ENCODE results near the gene NEK11.

DNA sequence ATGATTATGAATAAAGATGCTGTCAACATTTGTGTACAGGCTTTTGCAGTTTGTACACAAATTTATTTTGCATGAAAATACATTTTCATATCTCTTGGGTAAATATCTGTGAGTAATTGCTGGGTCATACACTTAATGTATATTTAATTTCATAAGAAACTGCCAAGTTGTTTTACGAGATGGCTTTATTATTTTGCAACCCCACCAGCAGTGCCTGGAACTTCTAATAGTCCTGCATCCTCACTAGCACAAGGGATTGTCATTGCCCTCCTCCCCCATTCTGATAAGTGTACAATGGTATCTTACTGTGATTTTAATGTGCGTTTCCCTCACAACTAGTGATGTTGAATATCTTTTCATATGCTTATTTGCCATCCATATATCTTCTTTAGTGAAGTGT lies 45.2 kb upstream of the NEK11 start:
- TF ChIP-seq, protein P1, sequence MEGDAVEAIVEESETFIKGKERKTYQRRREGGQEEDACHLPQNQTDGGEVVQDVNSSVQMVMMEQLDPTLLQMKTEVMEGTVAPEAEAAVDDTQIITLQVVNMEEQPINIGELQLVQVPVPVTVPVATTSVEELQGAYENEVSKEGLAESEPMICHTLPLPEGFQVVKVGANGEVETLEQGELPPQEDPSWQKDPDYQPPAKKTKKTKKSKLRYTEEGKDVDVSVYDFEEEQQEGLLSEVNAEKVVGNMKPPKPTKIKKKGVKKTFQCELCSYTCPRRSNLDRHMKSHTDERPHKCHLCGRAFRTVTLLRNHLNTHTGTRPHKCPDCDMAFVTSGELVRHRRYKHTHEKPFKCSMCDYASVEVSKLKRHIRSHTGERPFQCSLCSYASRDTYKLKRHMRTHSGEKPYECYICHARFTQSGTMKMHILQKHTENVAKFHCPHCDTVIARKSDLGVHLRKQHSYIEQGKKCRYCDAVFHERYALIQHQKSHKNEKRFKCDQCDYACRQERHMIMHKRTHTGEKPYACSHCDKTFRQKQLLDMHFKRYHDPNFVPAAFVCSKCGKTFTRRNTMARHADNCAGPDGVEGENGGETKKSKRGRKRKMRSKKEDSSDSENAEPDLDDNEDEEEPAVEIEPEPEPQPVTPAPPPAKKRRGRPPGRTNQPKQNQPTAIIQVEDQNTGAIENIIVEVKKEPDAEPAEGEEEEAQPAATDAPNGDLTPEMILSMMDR (conservative IDR thresholded peaks at IDR 0.05): no peak
- TF ChIP-seq EZH2 (IDR thresholded peaks at IDR 0.05; ENCODE audit: low read depth): no peak

Data from PC-9 (cell line).